Measurements from ENCODE around the gene FANCD2.
"Not testable (repeated sequence)": the region's sequence is repeated elsewhere in the genome, so short reads cannot be mapped to it uniquely, and the experiment has no call there.

The FANCD2 gene

DNA sequence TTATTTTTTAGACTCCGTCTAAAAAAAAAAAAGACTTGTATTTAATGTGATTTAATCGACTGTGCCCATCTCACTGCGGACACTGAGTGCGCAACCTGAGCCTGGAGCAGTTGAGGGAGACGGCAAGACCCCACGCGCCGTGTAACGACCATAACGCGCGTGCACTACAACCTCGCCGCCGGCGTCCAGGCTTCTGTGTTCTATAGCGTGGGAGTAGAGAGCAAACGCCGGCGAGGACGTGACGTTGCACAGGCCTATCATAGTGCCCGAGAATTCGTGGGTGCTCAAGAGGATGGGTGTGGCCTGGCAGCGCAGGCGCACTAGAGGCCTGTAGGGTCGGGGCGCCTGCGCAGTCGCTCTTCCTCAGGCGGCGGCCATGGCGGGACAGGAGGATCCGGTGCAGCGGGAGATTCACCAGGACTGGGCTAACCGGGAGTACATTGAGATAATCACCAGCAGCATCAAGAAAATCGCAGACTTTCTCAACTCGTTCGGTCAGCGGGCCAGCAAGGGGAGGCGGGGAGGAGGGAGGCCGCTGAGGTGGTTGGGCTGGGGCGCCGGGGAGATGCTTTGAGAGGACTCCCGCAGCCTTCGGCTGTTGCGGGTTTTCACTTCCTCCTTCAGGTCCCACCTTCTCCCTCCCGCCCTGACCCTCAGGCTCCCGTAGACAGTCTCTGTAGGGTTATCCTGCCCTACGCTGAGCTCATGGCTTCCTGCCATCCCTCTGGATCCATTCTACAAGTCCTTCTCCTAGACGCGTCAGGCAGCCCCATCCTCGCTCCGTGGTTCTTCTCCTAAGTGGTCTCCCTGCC is 89.3 kb downstream of the FANCD2 start, which contains the start of gene BRK1:
Gene BRK1, plus strand, starts transcription at position 350 of the 812 bp plus-strand sequence. Its CDS starts 27 bp downstream, at position 377.
- peak; percentile 91 for DNase-seq

DNA sequence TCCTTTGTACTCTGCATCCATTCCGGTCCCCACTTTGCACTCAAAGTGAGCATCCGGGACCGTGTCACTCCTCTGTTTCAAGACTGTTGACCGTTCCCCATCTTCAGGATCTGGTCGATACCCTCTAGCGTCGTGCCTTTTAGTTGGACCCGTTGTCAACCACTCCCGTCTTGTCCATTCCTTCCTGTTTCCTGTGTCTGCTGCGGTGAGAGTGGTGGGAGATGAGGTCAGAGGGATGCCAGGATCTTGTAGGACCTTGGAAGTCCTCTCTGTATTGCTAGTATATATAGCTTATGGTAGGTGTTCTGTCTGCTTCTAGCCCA is 89.9 kb downstream of the FANCD2 start:
- peak; percentile 26 for DNase-seq

DNA sequence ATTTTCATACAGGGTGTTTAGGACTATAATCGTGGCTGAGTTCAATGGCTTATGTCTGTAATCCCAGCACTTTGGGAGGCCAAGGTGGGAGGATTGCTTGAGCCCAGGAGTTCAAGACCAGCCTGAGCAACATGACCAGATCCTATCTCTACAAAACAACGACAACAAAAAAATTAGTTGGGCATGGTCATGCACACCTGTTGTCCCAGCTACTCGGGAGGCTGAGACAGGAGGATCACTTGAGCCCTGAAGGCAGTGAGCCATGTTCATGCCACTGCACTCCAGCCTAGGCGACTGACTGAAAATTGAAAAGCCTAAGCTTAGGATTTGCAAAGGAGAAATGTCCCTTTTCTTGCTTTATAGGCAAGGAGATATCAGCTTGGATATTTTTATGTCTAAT is 90.7 kb downstream of the FANCD2 start:
- no peak for DNase-seq

DNA sequence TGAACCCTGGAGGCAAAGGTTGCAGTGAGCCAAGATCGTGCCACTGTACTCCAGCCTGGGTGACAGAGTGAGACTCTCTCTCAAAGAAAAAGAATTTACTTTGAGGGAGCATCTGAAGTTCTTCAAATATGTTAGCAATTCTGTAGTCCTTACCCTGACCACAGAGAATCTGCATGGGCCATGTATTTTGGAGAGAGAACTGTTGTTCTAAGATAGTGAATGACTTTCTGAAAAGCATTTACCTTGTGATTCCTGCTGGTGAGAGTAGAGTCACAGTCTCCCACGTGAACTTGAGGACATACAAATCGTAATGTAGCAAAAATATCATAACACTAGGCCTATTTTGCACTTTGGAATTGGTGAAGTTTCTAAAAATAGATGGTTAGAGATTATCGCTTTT is 93.1 kb downstream of the FANCD2 start:
- DNase-seq, result no peak

DNA sequence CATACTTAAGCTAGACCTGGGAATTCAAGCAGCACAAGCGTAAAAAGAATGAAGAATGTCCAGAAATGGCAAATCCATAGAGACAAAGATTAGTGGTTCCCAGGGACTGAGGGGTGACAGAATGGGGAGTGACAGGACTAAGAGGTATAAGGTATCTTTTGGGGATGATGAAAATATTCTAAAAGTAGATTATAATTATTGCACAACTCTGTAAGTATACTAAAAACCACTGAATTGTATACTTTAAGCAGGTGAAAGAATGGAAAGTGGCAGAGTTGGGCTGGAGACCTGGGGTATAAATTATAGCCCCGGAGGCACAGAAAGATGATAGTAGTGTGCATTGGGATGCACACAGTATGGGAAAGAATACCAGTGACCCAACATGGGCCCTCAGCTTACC is 94.8 kb downstream of the FANCD2 start:
- no peak for DNase-seq

DNA sequence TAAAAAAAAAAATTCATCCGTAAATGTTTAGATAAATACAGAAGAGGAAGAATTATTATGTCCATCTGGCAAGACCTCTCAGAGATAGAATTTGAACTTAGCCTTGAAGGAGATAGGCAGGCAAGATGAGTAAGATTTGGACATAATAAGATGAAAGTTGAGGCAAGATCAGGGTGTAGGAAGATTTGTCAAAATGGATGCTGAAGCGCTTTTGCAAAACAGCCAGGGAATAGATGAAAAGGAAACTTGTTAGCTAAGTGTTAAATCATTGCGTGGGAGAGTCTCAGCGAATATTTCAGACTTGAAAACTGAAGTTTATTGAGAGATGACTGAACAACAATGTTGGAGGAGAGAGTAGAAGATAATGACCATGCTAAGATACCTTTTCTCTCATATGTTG is 96.5 kb downstream of the FANCD2 start:
- no peak for DNase-seq

DNA sequence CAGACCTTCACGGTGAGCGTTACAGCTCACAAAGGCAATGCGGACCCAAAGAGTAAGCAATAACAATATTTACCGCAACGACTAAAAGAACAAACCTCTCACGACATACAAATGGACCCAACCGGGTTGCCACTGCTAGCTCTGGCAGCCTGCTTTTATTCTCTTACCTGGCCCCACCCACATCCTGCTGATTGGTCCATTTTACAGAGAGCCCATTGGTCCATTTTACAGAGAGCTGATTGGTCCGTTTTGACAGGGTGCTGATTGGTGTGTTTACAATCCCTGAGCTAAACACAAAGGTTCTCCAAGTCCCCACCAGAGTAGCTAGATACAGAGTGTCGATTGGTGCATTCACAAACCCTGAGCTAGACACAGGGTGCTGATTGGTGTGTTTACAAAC is 109.6 kb downstream of the FANCD2 start:
- DNase-seq, result not testable (repeated sequence)

DNA sequence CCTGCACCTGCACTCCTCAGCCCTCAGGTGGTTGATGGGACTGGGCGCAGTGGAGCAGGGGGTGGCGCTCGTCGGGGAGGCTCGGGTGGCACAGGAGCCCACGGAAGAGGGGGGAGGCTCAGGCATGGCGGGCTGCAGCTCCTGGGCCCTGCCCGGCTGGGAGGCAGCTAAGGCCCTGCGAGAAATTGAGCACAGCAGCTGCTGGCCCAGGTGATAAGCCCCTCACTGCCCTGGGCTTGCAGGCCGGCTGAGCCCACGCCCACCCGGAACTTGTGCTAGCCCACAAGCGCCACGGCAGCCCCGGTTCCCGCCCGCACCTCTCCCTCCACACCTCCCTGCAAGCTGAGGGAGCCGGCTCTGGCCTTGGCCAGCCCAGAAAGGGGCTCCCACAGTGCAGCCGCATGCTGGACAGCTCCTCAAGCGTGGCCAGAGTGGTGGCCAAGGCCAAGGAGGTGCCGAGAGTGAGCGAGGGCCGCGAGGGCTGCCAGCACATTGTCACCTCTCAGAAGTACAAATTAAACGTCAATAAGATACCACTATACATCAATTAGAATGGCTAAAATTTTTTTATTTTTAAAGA is 110.3 kb downstream of the FANCD2 start:
- DNase-seq, result no peak

DNA sequence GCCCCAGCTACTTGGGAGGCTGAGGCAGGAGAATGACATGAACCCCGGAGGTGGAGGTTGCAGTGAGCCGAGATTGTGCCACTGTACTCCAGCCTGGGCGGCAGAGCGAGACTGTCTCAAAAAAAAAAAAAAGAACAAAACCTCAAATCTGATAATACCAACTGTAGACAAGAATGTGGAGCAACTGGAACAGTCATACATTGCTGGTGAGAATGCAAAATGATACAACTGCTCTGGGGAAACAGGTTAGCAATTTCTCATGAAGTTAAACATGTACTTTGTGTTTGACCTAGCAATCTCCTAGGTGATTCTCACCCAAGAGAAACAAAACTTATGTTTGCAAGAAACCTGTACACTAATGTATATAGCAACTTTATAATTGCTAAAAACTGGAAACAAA is 110.9 kb downstream of the FANCD2 start:
- DNase-seq, result peak; percentile 17

DNA sequence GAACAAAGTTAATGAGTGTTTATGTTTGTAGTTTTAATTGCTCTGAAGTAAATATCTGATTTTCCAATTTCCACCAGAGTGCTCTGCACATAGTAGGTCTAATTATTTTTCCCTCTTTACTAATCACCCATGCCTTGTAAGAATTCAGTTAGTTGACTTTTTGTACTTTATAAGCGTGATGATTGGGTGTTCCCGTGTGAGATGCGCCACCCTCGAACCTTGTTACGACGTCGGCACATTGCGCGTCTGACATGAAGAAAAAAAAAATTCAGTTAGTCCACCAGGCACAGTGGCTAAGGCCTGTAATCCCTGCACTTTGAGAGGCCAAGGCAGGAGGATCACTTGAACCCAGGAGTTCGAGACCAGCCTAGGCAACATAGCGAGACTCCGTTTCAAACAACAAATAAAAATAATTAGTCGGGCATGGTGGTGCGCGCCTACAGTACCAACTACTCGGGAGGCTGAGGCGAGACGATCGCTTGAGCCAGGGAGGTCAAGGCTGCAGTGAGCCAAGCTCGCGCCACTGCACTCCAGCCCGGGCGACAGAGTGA is 114.8 kb downstream of the FANCD2 start:
- DNase-seq, result no peak

DNA sequence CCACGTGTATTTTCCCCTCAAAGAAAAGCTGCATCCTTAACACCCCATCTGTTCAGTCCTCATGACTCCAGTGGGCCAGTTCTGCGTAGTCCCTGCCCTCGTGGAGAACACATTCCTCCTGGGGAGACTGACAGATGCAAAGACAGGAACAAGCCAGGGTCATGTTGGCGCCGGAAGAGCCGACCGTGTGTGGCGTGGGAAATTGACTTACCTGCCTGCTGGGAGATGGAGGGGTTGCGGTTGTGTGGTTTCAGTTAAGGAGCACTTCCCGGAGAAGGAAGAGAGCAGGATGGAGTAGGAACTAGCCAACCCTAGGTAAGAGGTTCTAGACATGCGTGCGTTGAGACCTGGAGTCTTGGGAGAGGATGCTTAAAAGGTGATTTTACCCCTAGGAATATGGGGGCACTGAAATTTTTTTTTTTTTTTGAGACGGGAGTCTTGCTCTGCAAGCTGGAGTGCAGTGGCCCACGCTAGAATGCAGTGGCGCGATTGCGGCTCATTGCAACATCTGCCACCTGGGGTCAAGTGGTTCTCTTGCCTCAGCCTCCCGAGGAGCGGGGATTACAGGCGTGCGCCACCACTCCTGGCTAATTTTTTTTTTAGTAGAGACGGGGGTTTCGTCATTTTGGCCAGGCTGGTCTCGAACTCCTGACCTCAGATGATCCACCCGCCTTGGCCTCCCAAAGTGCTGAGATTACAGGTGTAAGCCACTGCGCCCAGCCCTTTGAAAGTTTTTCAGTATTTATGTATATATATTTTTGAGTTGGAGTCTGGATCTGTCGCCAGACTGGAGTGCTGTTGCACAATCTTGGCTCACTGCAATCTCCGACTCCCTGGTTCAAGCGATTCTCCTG is 116.7 kb downstream of the FANCD2 start:
- no peak for DNase-seq

DNA sequence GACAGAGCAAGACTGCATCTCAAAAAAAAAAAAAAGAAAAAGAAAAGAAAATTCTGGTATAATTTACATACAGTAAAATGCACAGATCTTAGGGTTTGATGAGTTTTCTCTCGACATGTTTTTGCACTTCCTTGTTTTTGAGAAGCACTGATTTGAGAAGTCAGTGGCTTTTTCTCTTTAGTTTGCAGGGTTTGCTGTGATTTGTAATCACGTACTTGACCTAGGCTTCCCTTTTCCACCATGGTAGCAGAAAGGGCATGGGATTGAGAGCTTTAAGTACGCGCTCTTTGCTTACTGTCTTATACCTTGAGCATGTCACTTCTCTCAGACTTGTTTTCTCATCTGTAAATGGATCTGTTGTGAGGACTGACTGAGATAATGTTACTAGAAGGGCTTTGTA is 119.4 kb downstream of the FANCD2 start:
- DNase-seq, result no peak

DNA sequence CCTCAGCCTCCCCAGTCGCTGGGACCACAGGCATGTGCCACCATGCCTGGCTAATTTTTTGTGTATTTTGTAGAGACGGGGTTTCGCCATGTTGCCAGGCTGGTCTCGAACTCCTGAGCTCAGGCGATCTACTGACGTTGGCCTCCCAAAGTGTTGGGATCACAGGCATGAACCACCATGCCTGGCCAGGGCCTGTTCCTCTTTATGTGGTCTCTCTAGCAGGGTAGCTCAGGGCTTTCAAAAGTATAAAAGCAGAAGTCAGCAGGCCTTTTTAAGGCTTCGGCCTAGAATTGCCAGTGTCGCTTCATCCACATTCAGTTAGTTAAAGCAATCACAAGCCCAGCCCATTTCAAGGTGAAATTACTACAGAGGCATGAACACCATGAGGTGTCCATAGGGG is 123.0 kb downstream of the FANCD2 start:
- DNase-seq, result no peak

DNA sequence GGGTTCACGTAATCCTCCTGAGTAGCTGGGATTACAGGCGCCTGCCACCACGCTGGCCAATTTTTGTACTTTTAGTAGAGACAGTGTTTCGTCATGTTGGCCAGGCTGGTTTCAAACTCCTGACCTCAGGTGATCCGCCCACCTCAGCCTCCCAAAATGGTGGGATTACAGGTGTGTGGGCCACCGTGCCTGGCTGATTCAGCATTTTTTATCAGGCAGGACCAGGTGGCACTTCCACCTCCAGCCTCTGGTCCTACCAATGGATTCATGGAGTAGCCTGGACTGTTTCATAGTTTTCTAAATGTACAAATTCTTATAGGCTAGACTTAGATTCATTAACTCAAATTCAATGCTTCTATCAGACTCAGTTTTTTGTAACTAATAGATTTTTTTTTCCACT is 124.8 kb downstream of the FANCD2 start:
- no peak for DNase-seq

All from NCI-H226 (cell line).